Activated gamma-delta T cell treated with anti-CD3 and anti-CD28 coated beads, Interleukin-2, amount 50 U/mL, for 16 hours (primary cell): ENCODE data around the gene BTBD6.

Experiments
- DNase-seq: peaks from one replicate; pipeline ENCODE4 v3.0.0-alpha.2; 2020; ENCODE audit warnings: low read depth

BTBD6 gene

DNA sequence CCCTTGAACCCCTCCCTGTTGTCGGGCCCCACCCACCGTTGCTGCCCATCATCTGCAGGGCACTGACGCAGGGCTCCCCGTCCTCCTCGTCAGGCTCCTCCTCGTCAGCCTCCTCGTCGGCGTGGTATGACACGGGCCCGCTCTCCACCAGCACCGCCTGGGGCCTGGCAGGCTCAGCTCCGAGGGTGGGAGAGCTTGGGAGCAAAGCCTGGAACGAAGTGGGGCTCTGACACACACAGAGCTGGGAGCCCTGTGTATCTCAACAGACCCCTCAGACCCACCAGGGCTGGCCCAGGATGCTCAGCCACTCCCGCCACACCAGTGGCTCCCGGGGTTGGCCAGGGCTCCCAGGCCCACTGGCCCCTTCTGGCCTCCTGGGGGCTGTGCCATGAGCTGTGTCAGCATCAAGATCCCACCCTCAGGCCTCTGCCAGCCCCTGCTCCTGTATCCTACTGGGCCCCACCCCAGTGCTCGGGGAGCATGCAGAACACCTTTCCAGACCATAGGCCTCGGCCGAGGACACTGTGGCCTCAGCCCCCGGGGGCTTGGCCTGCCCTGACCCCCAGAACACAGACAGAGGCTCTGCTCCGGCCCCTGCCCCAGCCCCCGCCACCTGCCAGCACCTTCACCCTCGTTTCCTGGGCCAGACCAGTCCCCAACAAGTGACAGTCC, 37.1 kb upstream of the BTBD6 start:
- no peak for DNase-seq

DNA sequence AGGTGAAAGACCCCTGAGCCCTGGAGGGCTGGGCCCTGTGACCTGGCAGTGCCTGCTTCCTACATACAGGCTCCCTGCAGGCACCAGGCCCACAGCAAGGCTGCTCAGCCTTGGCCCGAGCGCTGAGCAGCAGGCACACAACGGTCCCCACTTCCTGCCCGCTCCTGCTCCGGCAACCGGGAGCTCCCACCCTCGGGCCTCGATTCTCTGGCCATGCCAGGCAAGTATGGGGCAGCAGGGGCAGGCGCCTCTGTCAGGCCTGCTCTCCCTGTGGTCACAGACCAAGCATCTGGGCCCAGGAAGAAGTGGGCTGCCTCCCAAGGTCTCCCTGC, 36.6 kb upstream of the BTBD6 start:
- DNase-seq: no peak

DNA sequence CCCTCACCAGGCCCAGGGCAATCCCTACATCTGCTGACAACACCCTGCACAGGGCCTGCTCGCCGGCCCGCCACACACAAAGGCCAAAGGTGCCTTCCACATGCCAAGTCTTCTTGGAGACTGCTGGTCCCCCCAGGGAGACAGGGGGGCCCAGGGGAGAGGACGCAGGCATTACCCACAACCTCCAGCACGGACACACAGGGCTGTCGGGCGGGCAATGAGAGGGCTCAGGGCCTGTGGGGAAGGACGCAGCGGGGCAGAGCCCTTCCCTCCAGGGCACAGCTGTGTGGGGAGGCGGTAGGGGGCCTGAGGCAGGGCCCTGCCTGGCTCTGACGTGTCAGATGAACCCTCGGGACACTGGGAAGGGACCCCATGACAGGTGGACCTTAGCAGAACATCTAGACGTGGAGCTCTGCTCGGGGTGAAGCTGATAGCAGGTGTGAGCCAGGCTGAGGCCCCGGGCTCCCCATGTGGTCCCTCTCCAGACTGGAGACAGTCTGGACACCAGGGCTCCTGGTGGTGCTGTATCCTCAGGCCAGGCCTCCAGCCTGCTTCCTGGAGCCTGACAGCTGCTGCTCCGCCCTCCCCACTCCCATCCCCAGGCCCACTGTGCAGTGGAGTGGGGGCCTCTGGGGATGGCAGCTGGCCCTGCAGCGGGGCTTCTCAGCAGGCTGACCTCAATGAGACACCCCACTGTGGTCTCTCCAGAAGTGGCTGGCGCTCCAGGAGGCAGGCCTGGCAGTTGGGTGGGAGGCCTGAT, 35.6 kb upstream of the BTBD6 start:
- DNase-seq: no peak

DNA sequence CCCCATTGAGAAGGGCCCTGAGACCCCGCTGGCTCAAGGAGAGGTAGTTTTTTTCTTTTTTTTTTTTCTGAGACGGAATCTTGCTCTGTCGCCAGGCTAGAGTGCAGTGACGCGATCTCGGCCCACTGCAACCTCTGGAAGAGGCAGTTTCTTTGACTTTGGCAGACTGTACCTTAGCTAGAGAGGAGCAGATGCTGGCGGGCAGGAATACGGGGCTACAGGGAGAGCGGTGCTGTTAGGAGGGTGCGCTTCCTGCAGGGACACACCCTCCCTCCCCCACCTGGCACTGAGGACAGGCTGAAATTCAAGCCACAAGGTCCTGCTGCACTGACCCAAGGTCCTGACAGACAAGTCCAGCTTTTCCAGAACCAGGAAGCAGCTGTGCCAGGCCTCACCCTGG, 35.0 kb upstream of the BTBD6 start:
- no peak for DNase-seq

GRCh38 chr14:105214324-105214915, 33.9 kb upstream of the BTBD6 start:
- DNase-seq: no peak

DNA sequence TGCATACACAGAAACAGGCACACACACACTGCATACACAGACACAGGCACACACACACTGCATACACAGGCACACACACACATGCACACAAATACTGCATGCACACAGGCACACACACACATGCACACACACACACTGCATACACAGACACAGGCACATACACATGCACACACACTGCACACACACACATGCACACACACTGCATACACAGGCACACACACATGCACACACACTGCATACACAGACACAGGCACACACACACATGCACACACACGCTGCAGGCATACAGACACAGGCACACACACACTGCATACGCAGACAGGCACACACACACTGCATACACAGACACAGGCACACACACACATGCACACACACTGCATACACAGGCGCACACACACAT, 32.7 kb upstream of the BTBD6 start:
- DNase-seq: no peak

DNA sequence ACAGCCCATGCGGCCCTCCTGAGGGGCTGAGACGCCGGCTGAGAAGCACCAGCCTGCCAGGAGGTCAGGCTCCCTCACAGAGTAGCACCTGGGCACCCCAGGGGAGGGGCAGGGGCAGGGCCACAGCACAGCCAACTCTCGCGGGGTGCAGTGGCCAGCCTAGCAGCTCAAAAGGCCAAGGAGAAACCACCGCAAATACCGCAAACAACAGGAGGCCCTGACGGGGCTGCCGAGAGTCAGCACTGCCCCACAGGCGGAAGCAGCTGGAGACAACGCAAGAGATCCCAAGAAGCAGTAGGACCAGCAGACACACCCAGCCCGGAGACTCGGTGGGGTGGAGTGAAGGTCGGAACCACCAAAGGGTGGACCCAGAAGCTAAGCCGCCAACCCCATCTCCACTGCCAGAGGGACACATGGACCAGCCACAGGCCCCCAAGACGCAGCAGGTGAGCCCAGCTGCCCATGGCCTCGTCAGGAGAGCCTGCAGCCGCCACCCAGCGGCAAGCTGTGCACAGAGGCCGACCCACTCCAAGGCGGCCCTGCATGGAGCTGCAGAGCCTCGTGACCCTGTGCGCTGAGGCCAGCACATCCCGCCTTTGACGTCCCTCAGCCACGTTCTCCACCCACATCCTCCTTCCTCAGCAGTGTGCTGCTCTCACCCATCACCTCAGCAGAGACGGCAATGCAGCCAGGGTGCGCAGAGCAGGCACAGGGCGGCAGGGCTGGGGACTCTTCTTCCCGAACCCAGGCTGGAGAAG, 31.7 kb upstream of the BTBD6 start:
- DNase-seq: no peak

DNA sequence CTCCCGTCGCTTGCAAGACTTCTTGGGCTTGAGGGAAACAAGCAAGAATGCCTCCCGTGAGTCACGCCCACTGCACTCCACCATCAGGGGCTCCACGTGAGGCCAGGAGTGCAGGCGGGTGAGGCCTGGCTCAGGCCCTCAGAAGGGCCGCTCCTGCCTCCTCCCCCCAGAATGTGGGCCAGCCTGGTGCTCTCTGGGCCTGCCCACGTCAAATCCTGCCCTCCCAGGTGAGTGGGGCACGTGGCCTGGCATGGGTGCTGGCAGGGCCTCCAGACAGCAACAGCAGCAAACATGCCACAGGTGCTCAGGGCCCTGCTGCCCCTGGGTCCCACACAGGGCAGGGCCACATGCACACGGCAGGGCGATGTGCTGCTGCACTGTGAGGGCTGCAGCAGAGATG, 30.6 kb upstream of the BTBD6 start:
- no peak for DNase-seq

DNA sequence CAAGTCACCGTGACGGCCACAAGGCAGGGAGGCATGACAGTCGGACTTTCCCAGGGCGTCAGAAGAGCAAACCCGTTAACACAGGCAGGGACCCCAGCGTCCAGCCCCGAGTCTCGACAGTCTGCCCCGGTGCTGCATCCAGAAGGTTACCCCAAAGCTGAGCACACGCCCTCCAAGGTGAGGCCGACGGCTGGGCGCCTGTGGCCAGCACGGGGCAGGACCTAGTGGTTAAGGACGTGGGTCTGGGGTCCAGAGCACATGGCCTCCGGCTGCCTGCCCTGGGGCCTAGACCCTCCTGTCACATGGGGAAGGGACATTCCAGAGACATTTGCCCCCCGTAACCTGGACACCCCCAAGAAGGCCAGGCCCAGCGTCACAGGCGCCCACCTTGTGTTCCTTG, 29.7 kb upstream of the BTBD6 start:
- no peak for DNase-seq

- DNase-seq: no peak
Measured at GRCh38 chr14:105219043-105219612, 29.2 kb upstream of the BTBD6 start.

DNA sequence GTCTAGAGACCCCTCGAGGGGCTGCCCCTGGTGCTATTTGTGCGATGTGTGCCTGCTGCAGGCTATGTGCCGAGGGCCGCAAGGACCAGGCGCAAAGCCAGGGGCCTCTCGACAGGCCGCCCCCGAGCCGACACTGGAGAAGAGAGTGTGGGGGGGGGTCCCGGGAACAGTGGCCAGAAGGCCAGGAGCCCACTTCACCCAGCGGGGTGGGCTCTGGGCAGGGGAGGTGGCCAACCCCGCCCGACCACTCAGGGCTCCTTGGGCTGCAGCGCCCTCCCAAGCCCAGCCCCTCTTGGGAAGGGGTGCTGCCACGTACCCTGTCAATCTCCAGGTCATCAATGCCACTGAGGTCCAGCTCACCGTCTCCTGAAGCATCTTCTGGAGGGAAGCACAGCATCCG, 28.6 kb upstream of the BTBD6 start:
- DNase-seq: no peak

- no peak for DNase-seq
Measured at GRCh38 chr14:105220699-105221597, 27.4 kb upstream of the BTBD6 start.

DNA sequence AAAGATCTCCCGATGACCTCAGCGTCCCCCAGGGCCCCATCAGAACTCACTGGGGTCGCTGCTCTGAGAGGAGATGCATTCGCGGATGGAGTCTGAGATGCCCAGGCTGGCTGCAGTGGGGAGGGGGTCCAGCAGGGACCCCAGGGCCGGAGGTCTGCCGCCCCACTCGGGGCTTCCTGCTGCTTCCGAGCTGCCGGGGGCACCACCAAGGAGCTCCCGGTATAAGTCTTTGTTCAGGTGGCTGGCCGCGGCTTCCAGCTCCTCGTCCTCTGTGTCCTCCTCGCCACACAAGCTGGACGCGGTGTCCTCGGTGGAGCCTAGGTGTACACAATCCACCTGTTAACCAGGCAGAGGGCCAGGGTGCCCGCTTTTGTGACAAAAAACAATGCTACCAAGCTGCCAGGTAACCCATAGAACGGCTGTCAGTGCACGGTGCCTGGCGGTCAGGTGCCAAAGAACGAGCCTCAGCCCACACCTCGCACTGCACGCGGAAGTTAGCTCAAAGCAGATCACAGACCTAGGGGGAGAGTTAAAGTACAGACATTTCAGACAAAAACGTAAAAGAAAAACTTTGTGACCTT, 26.6 kb upstream of the BTBD6 start:
- no peak for DNase-seq

GRCh38 chr14:105223260-105223659, 25.1 kb upstream of the BTBD6 start:
- no peak for DNase-seq

GRCh38 chr14:105223770-105224544, 24.4 kb upstream of the BTBD6 start:
- no peak for DNase-seq

GRCh38 chr14:105224845-105225570, 23.3 kb upstream of the BTBD6 start:
- DNase-seq: no peak

GRCh38 chr14:105226198-105226597, 22.1 kb upstream of the BTBD6 start:
- no peak for DNase-seq

GRCh38 chr14:105227346-105227745, 21.0 kb upstream of the BTBD6 start:
- no peak for DNase-seq

DNA sequence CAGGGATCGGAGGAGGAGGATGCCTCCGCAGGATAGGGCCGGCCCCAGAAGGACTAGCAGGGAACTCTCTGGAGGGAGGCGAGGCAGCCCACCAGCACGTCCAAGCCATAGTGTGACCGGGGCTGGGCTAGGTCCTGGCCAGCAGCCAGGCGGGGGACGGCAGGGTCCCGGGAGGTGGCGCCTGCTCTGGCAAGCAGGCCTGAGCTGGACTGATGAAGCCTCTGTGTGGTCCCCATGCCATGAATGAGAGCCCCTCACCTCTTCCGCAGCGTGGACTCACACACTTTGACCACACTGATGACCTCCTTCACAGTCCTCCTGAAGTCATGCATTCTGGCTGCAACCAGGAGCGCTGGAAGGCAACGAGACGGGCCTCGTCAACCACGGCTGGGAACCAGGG, 19.8 kb upstream of the BTBD6 start:
- no peak for DNase-seq
